Liver (tissue), 3 donors: Measurements from ENCODE around the gene TMEM220.

Experiments
- FOXA2 ChIP-seq: IDR thresholded peaks from 2 replicates; pipeline ENCODE4 v1.6.1; 2016; ENCODE audit warnings: antibody characterized with exemption
- GABPA ChIP-seq, 2 donors: IDR thresholded peaks in 1 of 2; conservative IDR thresholded peaks in 1 of 2; 2 replicates each; pipeline ENCODE4 v1.6.1; 2016; ENCODE audit warnings: antibody characterized with exemption in 2 of 2, mild to moderate bottlenecking in 1 of 2, moderate library complexity in 1 of 2
- YY1 ChIP-seq: IDR thresholded peaks from 2 replicates; pipeline ENCODE4 v1.6.1; 2016; ENCODE audit warnings: antibody characterized with exemption, mild to moderate bottlenecking
- TF ChIP-seq, protein P1 (sequence below): fragments of 150-350 bp; IDR thresholded peaks from 2 replicates; pipeline ENCODE4 v1.5.1; 2017; ENCODE audit warnings: improper control_type of control experiment, low read depth, low read length; ENCODE audit not compliant: missing input control
- TF ChIP-seq, protein P2 (sequence below): IDR thresholded peaks from 2 replicates; pipeline ENCODE4 v1.6.1; 2016; ENCODE audit warnings: antibody characterized with exemption
- donor health status: healthy.
- donor health status: healthy.

DNA sequence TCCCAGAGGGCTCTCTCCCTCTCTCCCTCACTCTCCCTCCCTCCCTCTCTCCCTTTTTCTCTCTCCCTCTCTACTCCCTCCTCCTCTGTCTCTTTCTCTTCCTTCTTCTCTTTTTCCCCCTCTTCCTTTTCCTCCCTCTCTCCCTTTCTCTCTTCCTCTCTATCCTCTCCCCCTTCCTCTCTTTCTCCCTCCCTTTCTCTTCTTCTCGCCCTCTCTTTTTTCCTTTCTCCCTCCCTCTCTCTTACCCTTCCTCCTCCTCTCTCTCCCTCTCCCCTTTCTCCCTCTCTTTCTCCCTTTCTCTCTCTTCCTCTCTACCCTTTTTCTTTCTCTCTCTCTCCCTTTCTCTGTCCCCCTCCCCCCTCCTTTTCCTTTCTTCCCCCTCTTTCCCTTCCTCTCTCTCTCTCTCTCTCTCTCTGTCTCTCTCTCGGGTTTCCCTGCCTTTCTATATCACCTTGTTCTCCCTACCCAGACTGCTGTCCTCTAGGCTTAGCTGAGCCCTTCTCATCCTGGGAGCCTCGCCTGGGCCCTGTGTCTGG is 25.8 kb upstream of the TMEM220 start:
- TF ChIP-seq, protein P1, sequence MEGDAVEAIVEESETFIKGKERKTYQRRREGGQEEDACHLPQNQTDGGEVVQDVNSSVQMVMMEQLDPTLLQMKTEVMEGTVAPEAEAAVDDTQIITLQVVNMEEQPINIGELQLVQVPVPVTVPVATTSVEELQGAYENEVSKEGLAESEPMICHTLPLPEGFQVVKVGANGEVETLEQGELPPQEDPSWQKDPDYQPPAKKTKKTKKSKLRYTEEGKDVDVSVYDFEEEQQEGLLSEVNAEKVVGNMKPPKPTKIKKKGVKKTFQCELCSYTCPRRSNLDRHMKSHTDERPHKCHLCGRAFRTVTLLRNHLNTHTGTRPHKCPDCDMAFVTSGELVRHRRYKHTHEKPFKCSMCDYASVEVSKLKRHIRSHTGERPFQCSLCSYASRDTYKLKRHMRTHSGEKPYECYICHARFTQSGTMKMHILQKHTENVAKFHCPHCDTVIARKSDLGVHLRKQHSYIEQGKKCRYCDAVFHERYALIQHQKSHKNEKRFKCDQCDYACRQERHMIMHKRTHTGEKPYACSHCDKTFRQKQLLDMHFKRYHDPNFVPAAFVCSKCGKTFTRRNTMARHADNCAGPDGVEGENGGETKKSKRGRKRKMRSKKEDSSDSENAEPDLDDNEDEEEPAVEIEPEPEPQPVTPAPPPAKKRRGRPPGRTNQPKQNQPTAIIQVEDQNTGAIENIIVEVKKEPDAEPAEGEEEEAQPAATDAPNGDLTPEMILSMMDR: no peak
- TF ChIP-seq YY1 (no peak), FOXA2 (no peak), GABPA (IDR thresholded peaks at IDR 0.05 in 1 of 2, conservative IDR thresholded peaks at IDR 0.05 in 1 of 2) (no peak)
- TF ChIP-seq, protein P2, sequence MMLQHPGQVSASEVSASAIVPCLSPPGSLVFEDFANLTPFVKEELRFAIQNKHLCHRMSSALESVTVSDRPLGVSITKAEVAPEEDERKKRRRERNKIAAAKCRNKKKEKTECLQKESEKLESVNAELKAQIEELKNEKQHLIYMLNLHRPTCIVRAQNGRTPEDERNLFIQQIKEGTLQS: no peak
